Mesenchymal stem cell (in vitro differentiated cells and primary cell): Measurements from ENCODE around the gene AIP.
A peak's percentile ranks its signal among the peaks of the same experiment; 100 is the strongest.

Experiments used
- DNase-seq: peaks from one replicate; pipeline ENCODE4 v3.0.0-alpha.2; 2013
- H2AFZ ChIP-seq: one replicate; pipeline ENCODE4 v1.6.1; 2013; ENCODE audit warnings: low read depth, mild to moderate bottlenecking, control low read depth, inconsistent platforms, low read length, moderate library complexity
- H2AK5ac ChIP-seq: 2 replicates; pipeline ENCODE4 v1.6.1; 2013; ENCODE audit warnings: low read length, moderate library complexity, mild to moderate bottlenecking, inconsistent platforms; ENCODE audit not compliant: severe bottlenecking
- H2BK120ac ChIP-seq: one replicate; pipeline ENCODE4 v1.6.1; 2013; ENCODE audit warnings: low read depth, mild to moderate bottlenecking, inconsistent platforms, low read length, moderate library complexity
- H2BK12ac ChIP-seq, 2 experiments: one replicate each; pipeline ENCODE4 v1.6.1; 2013; ENCODE audit warnings: inconsistent platforms in 2 of 2, low read length in 2 of 2, mild to moderate bottlenecking in 2 of 2, moderate library complexity in 2 of 2, control low read depth in 1 of 2
- H2BK15ac ChIP-seq: one replicate; pipeline ENCODE4 v1.6.1; 2013; ENCODE audit warnings: mild to moderate bottlenecking, low read depth, inconsistent platforms; ENCODE audit not compliant: poor library complexity, severe bottlenecking
- H2BK5ac ChIP-seq: 2 replicates; pipeline ENCODE4 v1.6.1; 2013; ENCODE audit warnings: low read depth, mild to moderate bottlenecking, low read length, control low read depth, inconsistent platforms; ENCODE audit not compliant: poor library complexity, severe bottlenecking
- H3K14ac ChIP-seq, 2 experiments: one replicate each; pipeline ENCODE4 v1.6.1; 2013; ENCODE audit warnings: inconsistent platforms in 2 of 2, low read length in 2 of 2, control low read depth in 1 of 2, mild to moderate bottlenecking in 1 of 2, moderate library complexity in 1 of 2
- H3K18ac ChIP-seq, 2 experiments: one replicate each; pipeline ENCODE4 v1.6.1; 2013; ENCODE audit warnings: inconsistent platforms in 2 of 2, low read length in 2 of 2, control low read depth in 1 of 2, low read depth in 1 of 2, mild to moderate bottlenecking in 1 of 2
- H3K23ac ChIP-seq, 2 experiments: one replicate each; pipeline ENCODE4 v1.6.1; 2013; ENCODE audit warnings: inconsistent platforms in 2 of 2, low read length in 2 of 2, mild to moderate bottlenecking in 2 of 2, moderate library complexity in 2 of 2, control low read depth in 1 of 2
- H3K27ac ChIP-seq: 2 replicates; pipeline ENCODE4 v1.5.1; 2013; ENCODE audit warnings: mild to moderate bottlenecking, moderate library complexity, low read length, control low read depth, inconsistent platforms; ENCODE audit not compliant: poor library complexity, severe bottlenecking
- H3K27me3 ChIP-seq, 2 experiments: 2 replicates each; pipeline versions ENCODE4 v1.6.1 to v1.7.0; 2013; ENCODE audit warnings: low read length in 2 of 2, mild to moderate bottlenecking in 2 of 2, moderate library complexity in 2 of 2, control low read depth in 1 of 2, inconsistent platforms in 1 of 2; ENCODE audit not compliant: control insufficient read depth in 1 of 2, insufficient read depth in 1 of 2
- H3K36me3 ChIP-seq, 2 experiments: 2 replicates each; pipeline versions ENCODE4 v1.6.1 to v1.7.0; 2013; ENCODE audit warnings: low read length in 2 of 2, control low read depth in 1 of 2, inconsistent platforms in 1 of 2, low read depth in 1 of 2, mild to moderate bottlenecking in 1 of 2; ENCODE audit not compliant: insufficient read depth in 2 of 2, control insufficient read depth in 1 of 2
- H3K4ac ChIP-seq, 2 experiments: one replicate each; pipeline ENCODE4 v1.6.1; 2013; ENCODE audit warnings: inconsistent platforms in 2 of 2, low read length in 2 of 2, mild to moderate bottlenecking in 2 of 2, moderate library complexity in 2 of 2, control low read depth in 1 of 2, low read depth in 1 of 2
- H3K4me1 ChIP-seq: 2 replicates; pipeline ENCODE4 v1.6.1; 2013; ENCODE audit warnings: low read depth, low read length, control low read depth; ENCODE audit not compliant: control insufficient read depth, insufficient read depth
- H3K4me2 ChIP-seq: 2 replicates; pipeline ENCODE4 v1.6.1; 2013; ENCODE audit warnings: low read length, mild to moderate bottlenecking, inconsistent platforms; ENCODE audit not compliant: poor library complexity, severe bottlenecking
- H3K4me3 ChIP-seq, 2 experiments: 2 replicates each; pipeline versions ENCODE4 v1.5.1 to v1.7.0; 2013; ENCODE audit warnings: low read length in 2 of 2, mild to moderate bottlenecking in 2 of 2, control low read depth in 1 of 2, low read depth in 1 of 2; ENCODE audit not compliant: insufficient read depth in 1 of 2
- H3K79me1 ChIP-seq: replicated peaks from 2 replicates; pipeline ENCODE4 v1.6.1; 2013; ENCODE audit warnings: mild to moderate bottlenecking, control low read depth, low read length, inconsistent platforms; ENCODE audit not compliant: poor library complexity, severe bottlenecking
- H3K9ac ChIP-seq: 2 replicates; pipeline ENCODE4 v1.7.0; 2013; ENCODE audit warnings: mild to moderate bottlenecking, low read length, moderate library complexity
- H3K9me3 ChIP-seq: 2 replicates; pipeline ENCODE4 v1.7.0; 2013; ENCODE audit warnings: mild to moderate bottlenecking, low read length; ENCODE audit not compliant: control insufficient read depth
- H4K8ac ChIP-seq: one replicate; pipeline ENCODE4 v1.6.1; 2013; ENCODE audit warnings: inconsistent platforms, mild to moderate bottlenecking, low read length, moderate library complexity
- H4K91ac ChIP-seq: one replicate; pipeline ENCODE4 v1.6.1; 2013; ENCODE audit warnings: mild to moderate bottlenecking, low read length, inconsistent platforms
- WGBS: methylation state at CpG from one replicate; pipeline ENCODE4 v1.1.7; 2013; ENCODE audit warnings: mixed read lengths; 5-methylcytosine and 5-hydroxymethylcytosine counted together

AIP gene

DNA sequence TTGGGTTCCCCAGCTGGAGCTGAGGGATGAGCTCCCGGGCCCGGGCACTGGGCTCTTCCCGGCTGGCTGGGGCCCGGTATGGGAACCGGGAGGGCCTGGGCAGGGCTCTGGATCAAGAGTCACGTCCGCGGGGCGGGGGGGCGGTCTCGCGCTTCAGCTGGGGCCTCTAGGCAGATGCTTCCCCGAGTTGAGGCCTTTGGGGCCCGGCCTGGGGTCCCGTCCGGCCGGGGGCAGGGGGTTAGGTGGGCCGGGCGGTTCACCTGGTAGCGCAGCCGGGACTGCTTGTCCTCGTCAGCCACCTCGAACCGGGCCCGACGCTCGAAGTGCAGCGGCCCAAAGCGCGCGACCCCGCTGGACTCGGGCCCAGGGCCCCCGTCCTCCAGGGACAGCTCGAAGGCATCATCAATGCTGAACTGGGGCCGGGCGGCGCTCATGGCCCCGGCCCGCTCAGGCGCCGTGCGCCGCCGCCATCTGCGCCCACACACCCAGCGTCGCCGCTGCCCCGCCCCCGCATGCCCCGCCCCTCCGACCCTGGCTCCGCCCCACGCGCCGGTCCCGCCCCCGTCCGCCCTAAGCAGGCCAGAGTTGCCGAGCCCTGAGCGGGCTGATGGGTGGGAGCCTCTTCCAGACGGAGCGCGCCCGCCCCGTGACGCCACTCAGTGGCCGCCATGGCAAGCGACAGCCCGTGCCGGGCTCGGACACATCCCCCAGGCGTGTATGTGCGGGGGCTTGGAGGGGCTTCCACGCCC lies 13.9 kb upstream of the AIP start, which contains the start of gene TMEM134:
Gene TMEM134 (minus strand): TSS at position 493 of the 749 bp plus-strand sequence. CDS start 59 bp downstream, at position 434.
- H3K14ac ChIP-seq, result peak within 1 kb of the TSS in 1 of 2 experiments; percentile 97
- H3K27ac ChIP-seq, result peak within 1 kb of the TSS; percentile 61

DNA sequence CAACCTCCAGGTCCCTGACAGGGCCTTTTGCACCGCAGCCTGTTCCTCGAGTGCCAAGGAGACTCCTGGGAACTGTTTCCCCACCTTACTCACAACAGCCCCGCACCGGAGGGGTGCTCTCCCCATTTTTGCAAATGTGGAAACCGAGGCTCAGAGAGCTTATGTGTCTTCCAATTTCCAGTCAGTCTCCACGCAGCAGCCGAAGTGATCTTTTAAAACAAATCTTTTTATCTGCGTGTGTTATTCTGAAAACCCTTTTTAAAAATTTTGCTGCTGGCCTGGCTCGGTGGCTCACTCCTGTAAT lies 13.4 kb upstream of the AIP start:
- Histone ChIP-seq H4K8ac (peak overlapping the region; percentile 98), H3K14ac (no peak overlapping the region), H3K9ac (peak overlapping the region; percentile 94), H3K23ac (no peak overlapping the region), H3K27ac (peak overlapping the region; percentile 61), H4K91ac (peak overlapping the region; percentile 89), H3K18ac (peak overlapping the region; percentile 69 to 89), H3K79me1 (peaks cover 17% of the 10 kb centered on the region), H2AFZ (peak overlapping the region; percentile 66), H3K36me3 (peaks cover 13% of the 10 kb centered on the region in 2 experiments), H2BK5ac (no peak overlapping the region), H3K9me3 (no peaks in the 10 kb centered on the region), H3K4ac (peak overlapping the region in 1 of 2 experiments; percentile 60), H2BK12ac (no peak overlapping the region), H2BK15ac (peak overlapping the region; percentile 26), H3K4me1 (peaks cover 24% of the 10 kb centered on the region), H2BK120ac (no peak overlapping the region), H3K4me2 (peak overlapping the region; percentile 79), H3K4me3 (peak overlapping the region; percentile 55 to 88), H3K27me3 (no peaks in the 10 kb centered on the region), H2AK5ac (peak overlapping the region; percentile 5)
- 45% methylated on average over 9 of the region's 9 CpGs for WGBS
- DNase-seq, result no peak

More for the DNA sequence above, 13.9 kb upstream of the AIP start, which contains the start of gene TMEM134:
- Histone ChIP-seq H3K18ac (peak within 1 kb of the TSS; percentile 81 to 89), H2AFZ (peak within 1 kb of the TSS; percentile 66), H3K27me3 (no peaks in the 10 kb centered on the region), H3K36me3 (peaks cover 13 to 15% of the 10 kb centered on the region in 2 experiments), H3K79me1 (peaks cover 17% of the 10 kb centered on the region), H4K8ac (peak within 1 kb of the TSS; percentile 98), H3K9ac (peak within 1 kb of the TSS; percentile 94), H2BK120ac (no peak within 1 kb of the TSS), H2BK15ac (peak within 1 kb of the TSS; percentile 97), H3K4me2 (peak within 1 kb of the TSS; percentile 86), H2BK5ac (peak within 1 kb of the TSS; percentile 77), H3K23ac (peak within 1 kb of the TSS in 1 of 2 experiments; percentile 95), H3K4me3 (peak within 1 kb of the TSS; percentile 88), H2AK5ac (peak within 1 kb of the TSS; percentile 18), H2BK12ac (peak within 1 kb of the TSS in 1 of 2 experiments; percentile 29), H3K4me1 (peaks cover 29% of the 10 kb centered on the region), H3K9me3 (no peaks in the 10 kb centered on the region), H3K4ac (peak within 1 kb of the TSS; percentile 26 to 90), H4K91ac (peak within 1 kb of the TSS; percentile 89)
- WGBS, result under 1% methylated on average over 76 of the region's 76 CpGs
- DNase-seq, result peak; percentile 92

DNA sequence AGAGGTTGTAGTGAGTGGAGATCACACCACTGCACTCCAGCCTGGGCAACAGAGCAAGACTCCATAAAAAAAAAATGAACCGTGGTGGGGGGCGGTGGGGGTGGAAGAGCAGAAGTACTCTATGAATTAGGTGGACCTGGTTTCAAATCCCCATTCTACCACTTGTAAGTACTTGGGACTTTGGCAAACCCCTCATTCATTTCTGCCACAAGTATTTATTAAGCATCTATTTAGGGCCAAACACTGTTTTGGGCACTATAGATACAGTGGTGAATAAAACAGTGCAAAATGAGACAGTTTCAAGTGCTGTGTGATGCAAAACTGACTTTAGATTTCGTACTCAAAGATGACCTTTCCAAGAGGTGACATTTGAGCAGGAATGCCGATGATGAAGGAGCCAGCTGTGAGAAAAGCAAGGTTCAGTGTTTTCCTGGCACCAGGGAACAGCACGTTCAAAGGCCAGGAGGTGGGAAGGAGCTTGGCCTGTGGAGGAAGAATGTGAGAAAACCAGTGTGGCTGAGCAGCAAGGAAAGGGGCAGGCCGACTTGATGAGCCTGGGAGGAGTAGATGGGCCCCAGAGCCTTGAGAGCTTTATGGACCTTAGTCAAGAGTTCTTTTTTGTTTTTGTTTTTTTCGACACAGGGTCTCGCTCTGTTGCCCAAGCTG lies 12.4 kb upstream of the AIP start:
- H3K9me3 ChIP-seq, result no peaks in the 10 kb centered on the region
- no peak overlapping the region for H3K4me2 ChIP-seq
- H3K14ac ChIP-seq, result no peak overlapping the region
- H2BK120ac ChIP-seq, result no peak overlapping the region
- no peak for DNase-seq
- H3K9ac ChIP-seq, result no peak overlapping the region
- H3K4me3 ChIP-seq, result no peak overlapping the region
- no peak overlapping the region for H2BK5ac ChIP-seq
- no peak overlapping the region for H3K27ac ChIP-seq
- H4K91ac ChIP-seq, result no peak overlapping the region
- no peak overlapping the region for H3K18ac ChIP-seq
- no peak overlapping the region for H2BK12ac ChIP-seq
- H3K23ac ChIP-seq, result no peak overlapping the region
- peaks cover 9 to 13% of the 10 kb centered on the region in 2 experiments for H3K36me3 ChIP-seq
- no peak overlapping the region for H2BK15ac ChIP-seq
- peaks cover 18% of the 10 kb centered on the region for H3K4me1 ChIP-seq
- H2AFZ ChIP-seq, result no peak overlapping the region
- peak overlapping the region; percentile 16 for H4K8ac ChIP-seq
- H3K4ac ChIP-seq, result no peak overlapping the region
- WGBS, result 76% methylated on average over 6 of the region's 8 CpGs
- H3K27me3 ChIP-seq, result no peaks in the 10 kb centered on the region
- H2AK5ac ChIP-seq, result no peak overlapping the region
- peaks cover 14% of the 10 kb centered on the region for H3K79me1 ChIP-seq

DNA sequence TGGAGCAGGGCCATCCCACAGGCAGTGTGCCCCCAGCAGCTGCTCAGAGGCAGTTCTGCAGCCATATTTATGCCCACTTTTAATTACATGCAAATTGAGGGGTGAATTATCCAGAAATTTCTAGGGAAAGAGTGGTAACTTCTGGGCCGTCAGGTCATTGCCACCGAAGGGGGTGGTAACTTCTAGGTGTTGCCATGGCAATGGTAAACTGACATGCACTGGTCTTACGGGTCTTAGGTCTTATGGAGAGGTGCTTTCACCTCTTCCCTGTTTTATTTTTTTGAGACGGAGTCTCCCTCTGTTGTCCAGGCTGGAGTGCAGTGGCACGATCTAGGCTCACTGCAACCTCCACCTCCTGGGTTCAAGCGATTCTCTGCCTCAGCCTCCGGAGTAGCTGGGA lies 9.9 kb upstream of the AIP start:
- Histone ChIP-seq H3K27ac (no peak overlapping the region), H2BK12ac (no peak overlapping the region), H3K9me3 (no peaks in the 10 kb centered on the region), H3K4me3 (no peak overlapping the region), H3K9ac (no peak overlapping the region), H3K18ac (no peak overlapping the region), H2BK15ac (no peak overlapping the region), H3K4me1 (peaks cover 7% of the 10 kb centered on the region), H3K36me3 (no peaks in the 10 kb centered on the region), H3K4me2 (no peak overlapping the region), H3K14ac (no peak overlapping the region), H2AFZ (no peak overlapping the region), H3K79me1 (peaks cover 4% of the 10 kb centered on the region), H3K27me3 (no peaks in the 10 kb centered on the region), H3K23ac (no peak overlapping the region), H4K8ac (no peak overlapping the region), H2BK120ac (no peak overlapping the region), H2BK5ac (no peak overlapping the region), H4K91ac (no peak overlapping the region), H2AK5ac (no peak overlapping the region), H3K4ac (no peak overlapping the region)
- no peak for DNase-seq
- WGBS, result 87% methylated on average over 7 of the region's 7 CpGs
